Stomach (tissue), 4 donors: Measurements from ENCODE around the gene CAV1.
"Not testable (repeated sequence)": the region's sequence is repeated elsewhere in the genome, so short reads cannot be mapped to it uniquely, and the experiment has no call there.

Source experiments
- EP300 ChIP-seq: sonication (generic); formaldehyde crosslinking; IDR thresholded peaks from one replicate; pipeline ENCODE4 v1.6.1; 2017; ENCODE audit warnings: antibody characterized with exemption
- POLR2A ChIP-seq, 4 donors: fragments of 450-650 bp; IDR thresholded peaks; one replicate each; pipeline ENCODE4 v1.6.1; 2016; ENCODE audit warnings: antibody characterized with exemption in 4 of 4, control low read depth in 2 of 4, mild to moderate bottlenecking in 1 of 4, moderate library complexity in 1 of 4
- POLR2AphosphoS5 ChIP-seq, 3 donors: sonication (generic); formaldehyde crosslinking; IDR thresholded peaks; one replicate each; pipeline ENCODE4 v1.6.1; 2016; ENCODE audit warnings: antibody characterized with exemption in 3 of 3
- TF ChIP-seq, protein P1 (sequence below), 7 experiments: fragments of 450-650 bp in 4 of 7; fragments of 200-600 bp in 3 of 7; sonication (generic) in 3 of 7; IDR thresholded peaks; one replicate each; pipeline ENCODE4 v1.5.1; 2016 to 2019; ENCODE audit warnings: antibody characterized with exemption in 7 of 7, control low read depth in 2 of 7, mild to moderate bottlenecking in 1 of 7

- TF ChIP-seq, protein P1, sequence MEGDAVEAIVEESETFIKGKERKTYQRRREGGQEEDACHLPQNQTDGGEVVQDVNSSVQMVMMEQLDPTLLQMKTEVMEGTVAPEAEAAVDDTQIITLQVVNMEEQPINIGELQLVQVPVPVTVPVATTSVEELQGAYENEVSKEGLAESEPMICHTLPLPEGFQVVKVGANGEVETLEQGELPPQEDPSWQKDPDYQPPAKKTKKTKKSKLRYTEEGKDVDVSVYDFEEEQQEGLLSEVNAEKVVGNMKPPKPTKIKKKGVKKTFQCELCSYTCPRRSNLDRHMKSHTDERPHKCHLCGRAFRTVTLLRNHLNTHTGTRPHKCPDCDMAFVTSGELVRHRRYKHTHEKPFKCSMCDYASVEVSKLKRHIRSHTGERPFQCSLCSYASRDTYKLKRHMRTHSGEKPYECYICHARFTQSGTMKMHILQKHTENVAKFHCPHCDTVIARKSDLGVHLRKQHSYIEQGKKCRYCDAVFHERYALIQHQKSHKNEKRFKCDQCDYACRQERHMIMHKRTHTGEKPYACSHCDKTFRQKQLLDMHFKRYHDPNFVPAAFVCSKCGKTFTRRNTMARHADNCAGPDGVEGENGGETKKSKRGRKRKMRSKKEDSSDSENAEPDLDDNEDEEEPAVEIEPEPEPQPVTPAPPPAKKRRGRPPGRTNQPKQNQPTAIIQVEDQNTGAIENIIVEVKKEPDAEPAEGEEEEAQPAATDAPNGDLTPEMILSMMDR (IDR thresholded peaks at IDR 0.05): not testable (repeated sequence)
- TF ChIP-seq POLR2A (IDR thresholded peaks at IDR 0.05); POLR2AphosphoS5 (IDR thresholded peaks at IDR 0.05); EP300: not testable (repeated sequence)
Measured at GRCh38 chr7:116587200-116587599, 62.4 kb downstream of the CAV1 start.
